ENCODE results near the gene MRPL34. TPM values are rescaled to one million over a fixed set of nuclear protein-coding genes. Genes with fewer than 3 reads are reported as not detected.

Gene MRPL34
- total and polyA plus RNA-seq, 9 of the 15 experiments (the other 6 are each of a cell fraction or from before 2014, with no cell fraction given) = 11.5 to 256 (median 72.5) TPM

DNA sequence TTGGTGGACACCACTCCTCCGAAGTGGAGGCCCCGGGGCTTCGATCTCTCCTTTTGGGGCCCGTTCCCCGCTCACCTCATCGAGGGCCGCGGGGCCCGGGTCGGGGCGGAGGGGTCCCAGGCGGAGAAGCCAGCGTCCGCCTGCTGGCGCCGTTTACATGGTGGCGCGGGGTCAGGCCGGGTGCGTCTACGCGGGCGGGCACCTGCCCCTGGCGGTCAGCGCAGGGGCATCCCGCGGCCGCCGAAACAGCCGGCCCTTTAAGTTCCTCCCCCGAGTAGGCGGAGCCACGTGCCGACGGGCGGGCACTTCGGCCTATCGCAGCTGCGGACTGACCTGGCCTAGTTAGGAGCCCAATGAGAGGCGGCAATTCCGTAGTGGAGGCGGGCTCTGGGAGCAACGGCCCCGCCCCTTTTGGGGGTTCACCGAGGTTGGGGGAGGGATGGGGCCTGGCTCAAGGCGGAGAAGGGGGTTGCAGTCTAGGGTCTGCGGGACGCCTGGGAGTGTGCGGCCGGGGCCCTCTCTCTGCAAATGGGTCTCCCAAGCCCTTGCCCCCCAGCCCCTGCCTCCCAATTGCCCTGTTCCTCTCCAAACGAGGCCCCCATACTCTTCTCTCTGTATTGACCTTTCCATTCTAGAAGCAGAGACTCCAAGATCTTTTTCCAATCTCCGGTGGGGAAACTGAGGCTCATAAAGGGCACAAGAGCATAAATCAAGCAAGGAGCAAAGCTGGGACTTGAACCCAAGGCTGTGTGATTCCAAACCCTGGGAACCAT, 2.3 kb upstream of the MRPL34 start, which contains the start of gene ABHD8 (continued):
- TF ChIP-seq SNRNP70 (optimal IDR thresholded peaks at IDR 0.05; ENCODE audit: low read depth, low read length) (no peak), ZNF253 (CRISPR knock-in tag; conservative IDR thresholded peaks at IDR 0.05) (no peak), SRF (CRISPR knock-in tag; IDR thresholded peaks at IDR 0.05) (no peak; a peak in 1 of 4 replicates), ZNF696 (CRISPR knock-in tag; conservative IDR thresholded peaks at IDR 0.05) (no peak), ZNF699 (CRISPR knock-in tag; IDR thresholded peaks at IDR 0.05; ENCODE audit: insufficient replicate concordance) (no peak), ZNF589 (CRISPR knock-in tag; IDR thresholded peaks at IDR 0.05; ENCODE audit: low read depth) (no peak), ZNF586 (CRISPR knock-in tag; conservative IDR thresholded peaks at IDR 0.05) (no peak), L3MBTL2 (IDR thresholded peaks at IDR 0.05) (peak; percentile 76), POU5F1 (IDR thresholded peaks at IDR 0.05; ENCODE audit: borderline replicate concordance, low read depth, low read length, partially characterized antibody) (no peak), PHF20 (IDR thresholded peaks at IDR 0.05; ENCODE audit: partially characterized antibody) (peak; percentile 37), MYNN (IDR thresholded peaks at IDR 0.05) (peak; percentile 62; the same call in 1 of the 2 replicates), MYNN (CRISPR knock-in tag; IDR thresholded peaks at IDR 0.05) (no peak), E2F3 (CRISPR knock-in tag; IDR thresholded peaks at IDR 0.05) (no peak), STAT5A (IDR thresholded peaks at IDR 0.05; ENCODE audit: borderline replicate concordance, low read length) (no peak), GTF2E2 (tag; IDR thresholded peaks at IDR 0.05) (no peak), NCOR1 (IDR thresholded peaks at IDR 0.05) (0 out of 2 replicates have a peak, but pooled peaks have one; percentile 15), ZFP36 (IDR thresholded peaks at IDR 0.05; ENCODE audit: low read depth, low read length, partially characterized antibody) (peak; percentile 4), ERF (CRISPR knock-in tag; IDR thresholded peaks at IDR 0.05) (no peak), HDAC3 (IDR thresholded peaks at IDR 0.05; ENCODE audit: borderline replicate concordance, partially characterized antibody) (no peak), SRSF7 (optimal IDR thresholded peaks at IDR 0.05; ENCODE audit: low read depth, low read length) (no peak), HDAC8 (tag; IDR thresholded peaks at IDR 0.05) (no peak), ZNF232 (CRISPR knock-in tag; IDR thresholded peaks at IDR 0.05) (no peak), PML (IDR thresholded peaks at IDR 0.05; ENCODE audit: low read length) (0 out of 2 replicates have a peak, but pooled peaks have one; percentile 22), MCM5 (IDR thresholded peaks at IDR 0.05; ENCODE audit: low read depth) (no peak)
- TF ChIP-seq, protein P1, sequence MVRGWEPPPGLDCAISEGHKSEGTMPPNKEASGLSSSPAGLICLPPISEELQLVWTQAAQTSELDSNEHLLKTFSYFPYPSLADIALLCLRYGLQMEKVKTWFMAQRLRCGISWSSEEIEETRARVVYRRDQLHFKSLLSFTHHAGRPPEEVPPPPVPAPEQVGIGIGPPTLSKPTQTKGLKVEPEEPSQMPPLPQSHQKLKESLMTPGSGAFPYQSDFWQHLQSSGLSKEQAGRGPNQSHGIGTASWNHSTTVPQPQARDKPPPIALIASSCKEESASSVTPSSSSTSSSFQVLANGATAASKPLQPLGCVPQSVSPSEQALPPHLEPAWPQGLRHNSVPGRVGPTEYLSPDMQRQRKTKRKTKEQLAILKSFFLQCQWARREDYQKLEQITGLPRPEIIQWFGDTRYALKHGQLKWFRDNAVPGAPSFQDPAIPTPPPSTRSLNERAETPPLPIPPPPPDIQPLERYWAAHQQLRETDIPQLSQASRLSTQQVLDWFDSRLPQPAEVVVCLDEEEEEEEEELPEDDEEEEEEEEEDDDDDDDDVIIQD (CRISPR knock-in tag; IDR thresholded peaks at IDR 0.05) = no peak
- TF ChIP-seq, protein P2, sequence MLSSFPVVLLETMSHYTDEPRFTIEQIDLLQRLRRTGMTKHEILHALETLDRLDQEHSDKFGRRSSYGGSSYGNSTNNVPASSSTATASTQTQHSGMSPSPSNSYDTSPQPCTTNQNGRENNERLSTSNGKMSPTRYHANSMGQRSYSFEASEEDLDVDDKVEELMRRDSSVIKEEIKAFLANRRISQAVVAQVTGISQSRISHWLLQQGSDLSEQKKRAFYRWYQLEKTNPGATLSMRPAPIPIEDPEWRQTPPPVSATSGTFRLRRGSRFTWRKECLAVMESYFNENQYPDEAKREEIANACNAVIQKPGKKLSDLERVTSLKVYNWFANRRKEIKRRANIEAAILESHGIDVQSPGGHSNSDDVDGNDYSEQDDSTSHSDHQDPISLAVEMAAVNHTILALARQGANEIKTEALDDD (IDR thresholded peaks at IDR 0.05) = no peak

Data from K562 (cell line).